ENCODE data around the gene HRH1. TPM values are rescaled to one million over a fixed set of nuclear protein-coding genes. Genes with fewer than 3 reads are reported as not detected.
"Not testable (repeated sequence)": the region's sequence is repeated elsewhere in the genome, so short reads cannot be mapped to it uniquely, and the experiment has no call there.

The HRH1 gene
- total RNA-seq, 1 donor from 2014 or later = 15.2 TPM

- DNase-seq (ENCODE audit: low spot score) = no peak
Observed at GRCh38 chr3:11168881-11169805, 14.8 kb downstream of the HRH1 start.

GRCh38 chr3:11170052-11170770 lies 15.9 kb downstream of the HRH1 start:
- DNase-seq (ENCODE audit: low spot score) = no peak

- DNase-seq (ENCODE audit: low spot score) = peak; percentile 58
Observed at GRCh38 chr3:11172096-11172690, 17.9 kb downstream of the HRH1 start.

GRCh38 chr3:11173828-11174465 lies 19.7 kb downstream of the HRH1 start:
- no peak for DNase-seq (ENCODE audit: low spot score)

- DNase-seq (ENCODE audit: low spot score) = no peak
Observed at GRCh38 chr3:11178421-11178820, 24.1 kb downstream of the HRH1 start.

GRCh38 chr3:11184328-11184969 lies 30.2 kb downstream of the HRH1 start:
- DNase-seq (ENCODE audit: low spot score) = not testable (repeated sequence)

- DNase-seq (ENCODE audit: low spot score) = no peak
Observed at GRCh38 chr3:11185144-11185543, 30.9 kb downstream of the HRH1 start.

GRCh38 chr3:11185564-11186317 lies 31.4 kb downstream of the HRH1 start:
- DNase-seq (ENCODE audit: low spot score) = peak; percentile 60

GRCh38 chr3:11186318-11186692 lies 32.0 kb downstream of the HRH1 start:
- DNase-seq (ENCODE audit: low spot score) = no peak

- DNase-seq (ENCODE audit: low spot score) = no peak
Observed at GRCh38 chr3:11186771-11187191, 32.5 kb downstream of the HRH1 start.

- DNase-seq (ENCODE audit: low spot score) = no peak
Observed at GRCh38 chr3:11187681-11188080, 33.4 kb downstream of the HRH1 start.

- DNase-seq (ENCODE audit: low spot score) = no peak
Observed at GRCh38 chr3:11188231-11188630, 33.9 kb downstream of the HRH1 start.

- no peak for DNase-seq (ENCODE audit: low spot score)
Observed at GRCh38 chr3:11195201-11195600, 40.9 kb downstream of the HRH1 start.

- DNase-seq (ENCODE audit: low spot score) = peak; percentile 65
Observed at GRCh38 chr3:11195721-11196332, 41.5 kb downstream of the HRH1 start.

- no peak for DNase-seq (ENCODE audit: low spot score)
Observed at GRCh38 chr3:11197484-11197883, 43.2 kb downstream of the HRH1 start.

- DNase-seq (ENCODE audit: low spot score) = no peak
Observed at GRCh38 chr3:11198070-11198469, 43.8 kb downstream of the HRH1 start.

- no peak for DNase-seq (ENCODE audit: low spot score)
Observed at GRCh38 chr3:11198495-11198894, 44.2 kb downstream of the HRH1 start.

- DNase-seq (ENCODE audit: low spot score) = no peak
Observed at GRCh38 chr3:11199902-11200845, 45.9 kb downstream of the HRH1 start.

Measured in umbilical cord (tissue), 2 donors.